ENCODE results near the gene AADAT. TPM values are rescaled to one million over a fixed set of nuclear protein-coding genes. Genes with fewer than 3 reads are reported as not detected.

AADAT gene
- total and polyA plus RNA-seq, 2 of the 8 experiments (the other 6 are each of a cell fraction or from before 2014, with no cell fraction given) = 6.1 to 7.7 TPM

- no peak for DNase-seq (ENCODE audit: low read depth in 1 of 2, low spot score in 2 of 2)
- Histone ChIP-seq H2BK5ac (ENCODE audit: low read depth, low read length) (no peak overlapping the region), H3K23me2 (ENCODE audit: low read depth, low read length) (peaks cover 9% of the 10 kb centered on the region), H4K8ac (ENCODE audit: extremely low read depth, insufficient read depth, low read length) (no peak overlapping the region), H2BK12ac (ENCODE audit: low read depth, low read length) (no peak overlapping the region), H3K56ac (replicated peaks; ENCODE audit: insufficient read length, low read depth, low read length) (no peak overlapping the region), H2BK15ac (ENCODE audit: low read length) (no peak overlapping the region), H3K4me1 (replicated peaks in 1 of 4; ENCODE audit: control insufficient read depth in 3 of 4, insufficient read depth in 4 of 4, low read length in 3 of 4) (peaks cover 0 to 6% (median 4%) of the 10 kb centered on the region in 4 experiments; a peak in 5 of 7 replicates), H3K9me3 (ENCODE audit: insufficient read depth in 2 of 2, low read depth in 1 of 2, low read length in 1 of 2) (peaks cover 7% of the 10 kb centered on the region in 2 experiments; a peak in 1 of 4 replicates), H2BK20ac (ENCODE audit: low read length) (no peak overlapping the region), H3K4ac (replicated peaks; ENCODE audit: insufficient read length, low read depth, low read length) (no peak overlapping the region), H3K36me3 (ENCODE audit: control insufficient read depth in 2 of 4, insufficient read depth in 4 of 4, low read length in 3 of 4) (no peaks in the 10 kb centered on the region), H3K9ac (replicated peaks in 1 of 4; ENCODE audit: extremely low read depth in 1 of 4, low read depth in 3 of 4, low read length in 3 of 4) (no peak overlapping the region), H2AFZ (ENCODE audit: low read length) (peak overlapping the region; percentile 85), H3K14ac (ENCODE audit: insufficient read length) (no peak overlapping the region), H3K27ac (ENCODE audit: low read depth, low read length) (no peak overlapping the region), H3K4me3 (ENCODE audit: extremely low read depth in 1 of 4, insufficient read depth in 2 of 4, low read depth in 3 of 4, low read length in 4 of 4) (no peak overlapping the region), H3K4me2 (ENCODE audit: insufficient read depth in 1 of 2, low read depth in 2 of 2, low read length in 2 of 2) (no peak overlapping the region; a peak in 2 of 4 replicates), H4K20me1 (replicated peaks in 1 of 2; ENCODE audit: control insufficient read depth in 1 of 2, insufficient read depth in 2 of 2, low read length in 2 of 2) (no peaks in the 10 kb centered on the region), H3K23ac (ENCODE audit: insufficient read length) (no peak overlapping the region), H3K79me1 (ENCODE audit: low read depth, low read length) (no peaks in the 10 kb centered on the region), H4K5ac (ENCODE audit: insufficient read length, low read depth, low read length) (no peak overlapping the region), H3K79me2 (ENCODE audit: control insufficient read depth in 1 of 2, insufficient read depth in 2 of 2, low read length in 2 of 2) (no peaks in the 10 kb centered on the region), H3K18ac (ENCODE audit: extremely low read depth, low read length) (no peak overlapping the region), H2AK5ac (ENCODE audit: low read depth, low read length) (no peak overlapping the region), H4K91ac (replicated peaks; ENCODE audit: insufficient read length, low read length) (no peak overlapping the region), H3K27me3 (replicated peaks in 1 of 4; ENCODE audit: control insufficient read depth in 3 of 4, extremely low read depth in 1 of 4, insufficient read depth in 3 of 4, low read length in 3 of 4) (peaks cover 0 to 5% (median 4%) of the 10 kb centered on the region in 4 experiments; a peak in 4 of 7 replicates), H2BK120ac (replicated peaks; ENCODE audit: low read depth, low read length) (no peak overlapping the region)
- ChIA-PET CTCF (ENCODE audit: partially characterized antibody) (interaction anchor here (0.8 to 8.2 kb wide), 8 partner anchors 8 to 481 kb away, joined by 3 to 37 read pairs (median 3); no protein-coding TSS in a partner anchor), POLR2A (ENCODE audit: partially characterized antibody) (interaction anchor here (0.9 kb wide), 1 partner anchor 68 kb away, joined by 4 read pairs; the partner anchor contains the start of gene MFAP3L)
- TF ChIP-seq RAD21 (IDR thresholded peaks at IDR 0.05 in 1 of 2, conservative IDR thresholded peaks at IDR 0.05 in 1 of 2; ENCODE audit: low read depth in 2 of 2, low read length in 2 of 2) (peak; percentile 25 to 40), RBBP5 (IDR thresholded peaks at IDR 0.05; ENCODE audit: borderline replicate concordance, low read depth, low read length) (no peak), RXRA (IDR thresholded peaks at IDR 0.05; ENCODE audit: insufficient read depth, low read depth, low read length) (0 out of 2 replicates have a peak, but pooled peaks have one; percentile 9)
- 71% methylated on average over 2 of the region's 2 CpGs; no CpG with 5 or more reads in 1 of the 2 experiments for WGBS, 2 experiments (ENCODE audit: extremely low coverage in 1 of 2, insufficient coverage in 1 of 2, insufficient read length in 1 of 2, insufficient replicate concordance in 2 of 2, low coverage in 1 of 2, low lambda C conversion rate in 2 of 2, missing lambda C conversion rate in 1 of 2)
- no peak for FAIRE-seq
Measured at GRCh38 chr4:170093973-170094535, 4.3 kb upstream of the AADAT start.

All from H1 (cell line).